ENCODE results near the gene WRNIP1.

The WRNIP1 gene

DNA sequence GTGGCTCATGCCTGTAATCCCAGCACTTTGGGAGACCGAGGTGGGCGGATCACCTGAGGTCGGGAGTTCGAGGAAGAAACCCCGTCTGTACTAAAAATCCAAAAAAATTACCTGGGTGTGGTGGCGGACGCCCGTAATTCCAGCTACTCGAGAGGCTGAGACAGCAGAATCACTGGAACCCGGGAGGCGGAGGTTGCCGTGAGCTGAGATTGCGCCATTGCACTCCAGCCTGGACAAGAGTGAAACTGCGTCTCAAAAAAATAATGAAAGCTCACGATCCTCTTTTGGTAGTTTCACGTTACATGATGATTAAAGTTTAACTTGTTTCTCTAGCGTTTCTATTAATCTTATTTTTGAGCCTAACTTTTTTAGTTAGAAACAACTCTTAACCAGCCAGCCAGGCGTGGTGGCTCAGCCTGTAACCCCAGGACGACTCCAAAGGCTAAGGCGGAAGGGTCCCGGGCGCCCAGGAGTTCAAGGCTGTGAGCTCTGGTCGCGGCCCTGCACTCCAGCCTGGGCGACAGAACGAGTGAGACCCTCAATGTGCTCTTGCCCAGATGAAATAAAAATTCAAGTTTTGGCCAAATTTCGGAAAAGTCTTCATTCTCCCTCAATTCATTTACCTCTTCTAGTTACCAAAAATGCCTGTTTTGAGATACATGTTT lies 1.2 kb upstream of the WRNIP1 start:
- no peak for DNase-seq

DNA sequence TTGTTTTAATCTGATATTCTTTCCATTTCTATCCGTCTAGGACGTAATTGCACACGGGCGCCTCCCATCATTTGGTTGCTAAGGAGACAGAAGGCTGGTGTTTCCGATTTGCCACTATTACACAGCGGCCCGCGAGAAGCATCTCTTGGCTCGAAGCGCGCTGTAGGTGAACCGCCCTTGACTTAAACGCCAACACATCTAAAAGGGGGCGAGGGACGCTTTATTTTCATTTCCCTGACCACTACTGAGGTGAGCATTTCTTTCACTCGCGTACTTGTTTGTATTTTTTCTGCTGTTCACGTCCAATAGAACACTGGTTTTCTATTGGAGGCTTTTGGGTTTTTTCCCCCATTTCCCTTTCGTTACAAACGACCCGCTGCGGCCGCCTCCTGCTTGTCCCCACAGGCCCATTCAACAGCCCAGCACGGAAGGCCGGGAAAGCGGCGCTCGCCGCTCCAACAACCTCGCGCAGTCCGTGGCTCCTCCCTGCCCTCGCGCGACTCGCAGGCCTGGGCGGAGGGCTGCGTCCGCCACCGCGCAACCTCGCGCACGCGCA lies 505 bp upstream of the WRNIP1 start:
- peak; percentile 80 for DNase-seq

DNA sequence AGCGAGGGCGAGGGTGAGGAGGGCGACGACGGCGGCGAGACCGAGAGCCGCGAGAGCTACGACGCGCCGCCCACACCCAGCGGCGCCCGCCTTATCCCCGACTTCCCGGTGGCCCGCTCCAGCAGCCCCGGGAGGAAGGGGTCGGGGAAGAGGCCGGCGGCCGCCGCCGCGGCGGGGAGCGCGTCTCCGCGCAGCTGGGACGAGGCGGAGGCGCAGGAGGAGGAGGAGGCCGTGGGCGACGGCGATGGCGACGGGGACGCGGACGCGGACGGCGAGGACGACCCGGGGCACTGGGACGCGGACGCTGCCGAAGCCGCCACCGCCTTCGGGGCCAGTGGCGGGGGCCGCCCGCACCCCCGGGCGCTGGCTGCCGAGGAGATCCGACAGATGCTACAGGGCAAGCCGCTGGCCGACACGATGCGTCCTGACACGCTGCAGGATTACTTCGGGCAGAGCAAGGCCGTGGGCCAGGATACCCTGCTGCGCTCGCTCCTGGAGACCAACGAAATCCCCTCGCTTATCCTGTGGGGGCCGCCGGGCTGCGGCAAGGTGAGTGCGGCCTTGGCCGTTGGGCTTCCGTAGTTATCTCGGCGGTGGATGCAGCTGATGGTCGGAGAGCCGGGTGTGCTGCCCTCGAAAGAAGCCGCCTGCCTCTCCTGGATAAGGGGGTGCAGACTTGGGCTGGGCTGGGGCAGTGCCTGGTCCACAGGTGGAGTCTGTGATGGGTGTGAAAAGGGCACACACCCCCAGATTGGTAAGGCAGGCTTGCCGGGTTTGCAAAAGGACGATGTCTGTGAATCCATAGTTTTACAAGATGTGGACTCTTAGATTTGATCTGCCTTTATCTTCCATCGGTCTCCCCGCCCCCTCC lies 938 bp downstream of the WRNIP1 start:
- no peak for DNase-seq

DNA sequence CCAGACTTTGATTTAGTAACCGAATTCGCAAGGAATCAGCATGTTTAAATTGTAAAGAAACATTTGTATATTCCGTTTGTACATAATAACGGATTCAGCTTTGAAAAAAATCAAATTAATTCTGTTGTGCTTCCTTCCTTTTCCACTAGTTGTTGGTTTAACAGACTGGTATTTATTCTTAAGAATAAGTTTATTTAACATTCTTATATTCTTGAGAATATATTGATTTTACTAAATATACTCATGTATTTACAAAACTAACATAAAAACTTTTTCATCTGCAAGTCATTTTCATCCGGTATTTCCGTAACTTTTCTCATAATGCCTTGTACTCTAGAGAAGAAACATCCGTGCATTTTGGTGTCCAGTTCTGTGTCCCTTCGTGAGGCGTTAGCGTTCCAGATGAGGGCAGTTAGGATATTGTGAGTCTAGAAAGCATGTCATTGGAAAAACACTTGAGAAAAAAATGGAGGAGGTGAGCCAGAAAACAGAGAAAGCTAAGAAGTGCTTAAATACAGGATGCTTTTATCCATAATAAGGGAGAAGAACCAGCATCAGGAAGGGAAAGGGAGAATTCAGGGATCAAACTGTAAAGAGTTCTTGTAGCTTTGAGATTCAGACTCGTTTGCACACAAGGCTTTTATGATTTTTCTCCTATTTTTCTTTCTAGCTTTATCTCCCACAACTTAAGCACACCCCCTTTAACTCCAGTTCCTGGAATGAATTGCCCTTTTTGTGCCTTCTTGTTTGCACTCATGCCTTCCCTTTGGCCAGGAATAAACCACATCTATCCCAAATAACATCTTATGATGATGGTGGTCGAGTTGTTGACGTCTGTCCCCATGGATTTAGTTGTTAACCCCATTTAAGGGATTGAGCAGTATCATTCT lies 1.8 kb downstream of the WRNIP1 start:
- no peak for DNase-seq

DNA sequence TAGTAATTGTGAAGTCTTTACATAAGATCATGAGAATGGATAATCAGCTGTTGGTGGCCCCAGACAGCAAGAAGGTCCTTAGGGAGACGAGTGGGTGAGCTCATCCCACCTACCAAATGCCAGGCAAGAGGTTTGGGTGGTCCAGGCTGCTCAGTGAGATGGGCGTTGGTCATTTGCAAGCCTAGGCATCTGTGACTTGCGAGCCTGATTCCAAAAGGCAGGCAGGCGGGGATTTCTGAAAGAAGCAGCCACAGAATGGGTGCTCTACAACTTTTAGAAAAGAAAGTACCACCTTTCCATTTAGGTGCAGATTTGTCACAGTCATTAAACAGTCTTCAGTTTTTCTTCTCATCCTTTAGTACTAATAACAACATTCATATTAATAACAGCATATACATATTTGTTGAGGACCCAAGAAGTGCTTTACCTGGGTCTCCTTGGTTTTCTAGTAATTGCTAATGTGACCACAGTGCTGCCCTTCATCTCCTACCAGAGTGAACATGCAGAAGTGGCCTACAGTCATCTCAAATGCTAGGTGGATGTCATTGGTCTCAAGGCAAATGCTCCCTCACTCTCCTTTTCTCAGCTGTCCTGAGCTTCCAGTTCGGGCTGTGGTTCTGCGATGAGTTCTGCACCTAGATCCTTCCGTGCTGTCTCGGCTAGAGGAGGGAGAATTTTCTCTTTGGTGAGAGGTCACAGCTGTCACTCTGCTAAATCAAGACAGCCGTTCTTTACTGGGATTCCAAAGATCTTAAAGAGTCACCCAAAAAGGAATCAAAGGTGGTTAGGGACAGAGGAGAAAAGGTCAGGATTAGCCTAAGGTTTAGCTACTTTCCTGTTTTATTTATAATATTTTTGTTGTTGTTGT lies 2.7 kb downstream of the WRNIP1 start:
- no peak for DNase-seq

DNA sequence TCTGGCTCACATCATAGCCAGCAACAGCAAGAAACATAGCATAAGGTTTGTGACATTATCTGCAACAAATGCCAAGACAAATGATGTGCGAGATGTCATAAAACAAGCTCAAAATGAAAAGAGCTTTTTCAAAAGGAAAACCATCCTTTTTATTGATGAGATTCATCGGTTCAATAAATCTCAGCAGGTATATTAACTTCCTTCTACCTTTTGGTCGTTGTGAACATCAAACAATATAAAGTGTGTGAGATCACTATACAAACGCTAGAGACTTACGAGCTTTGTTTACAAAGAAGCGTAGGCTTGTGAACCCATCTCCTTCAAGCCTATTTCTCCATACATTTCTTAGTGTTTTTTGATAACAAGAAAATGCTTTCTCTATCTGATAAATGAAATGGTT lies 3.5 kb downstream of the WRNIP1 start:
- no peak for DNase-seq

DNA sequence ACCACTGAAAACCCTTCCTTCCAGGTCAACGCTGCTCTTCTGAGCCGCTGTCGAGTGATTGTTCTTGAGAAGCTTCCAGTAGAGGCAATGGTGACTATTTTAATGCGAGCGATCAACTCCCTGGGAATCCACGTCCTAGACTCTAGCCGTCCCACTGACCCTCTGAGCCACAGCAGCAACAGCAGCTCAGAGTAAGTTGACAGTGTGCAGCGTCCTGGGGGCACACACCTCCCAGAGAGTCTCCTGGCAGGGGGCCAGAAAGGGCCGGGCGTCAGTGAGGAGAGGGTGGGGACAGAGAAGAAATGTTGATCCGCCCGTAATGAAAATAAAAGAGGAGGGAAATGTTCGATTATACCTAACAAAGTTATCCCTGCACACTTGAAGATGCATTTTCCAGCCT lies 5.0 kb downstream of the WRNIP1 start:
- DNase-seq = no peak

DNA sequence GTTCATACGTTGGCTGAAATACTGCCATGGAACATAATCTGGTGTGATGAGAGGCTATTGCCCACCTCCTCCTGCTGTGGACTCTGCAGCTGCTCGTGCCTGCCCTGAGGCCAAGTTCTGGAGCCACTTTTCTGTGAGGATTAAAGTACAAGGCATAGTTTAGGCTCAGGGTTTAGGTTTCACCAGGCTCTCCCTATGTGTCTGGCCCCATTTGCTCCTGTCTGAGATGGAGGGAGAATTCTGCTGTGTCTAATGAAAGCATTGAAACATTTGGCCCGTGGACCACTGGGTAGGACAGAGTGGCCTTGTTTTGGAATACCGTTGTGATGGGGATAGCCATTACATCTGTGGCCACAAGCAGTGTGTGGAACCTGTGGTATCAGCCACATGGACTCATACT lies 5.9 kb downstream of the WRNIP1 start:
- no peak for DNase-seq

DNA sequence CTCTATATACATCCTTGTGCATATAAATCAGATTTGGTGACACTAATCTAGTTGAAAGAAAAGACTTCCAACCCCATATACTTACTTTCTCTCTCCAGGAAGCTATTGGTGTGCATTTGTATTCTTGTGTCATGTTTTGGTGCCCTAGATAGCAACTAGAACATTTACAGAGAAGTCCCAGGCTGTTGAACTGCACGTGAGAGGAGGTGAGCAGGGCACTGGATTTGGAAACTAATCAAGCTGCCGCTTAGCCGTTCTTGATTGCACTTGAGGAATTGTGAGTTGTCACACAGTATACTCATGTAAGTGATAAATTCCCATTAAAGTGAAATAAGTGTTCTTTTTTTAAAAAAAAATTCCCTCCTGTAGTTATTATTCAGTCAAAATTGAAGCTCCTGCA lies 7.6 kb downstream of the WRNIP1 start:
- no peak for DNase-seq

DNA sequence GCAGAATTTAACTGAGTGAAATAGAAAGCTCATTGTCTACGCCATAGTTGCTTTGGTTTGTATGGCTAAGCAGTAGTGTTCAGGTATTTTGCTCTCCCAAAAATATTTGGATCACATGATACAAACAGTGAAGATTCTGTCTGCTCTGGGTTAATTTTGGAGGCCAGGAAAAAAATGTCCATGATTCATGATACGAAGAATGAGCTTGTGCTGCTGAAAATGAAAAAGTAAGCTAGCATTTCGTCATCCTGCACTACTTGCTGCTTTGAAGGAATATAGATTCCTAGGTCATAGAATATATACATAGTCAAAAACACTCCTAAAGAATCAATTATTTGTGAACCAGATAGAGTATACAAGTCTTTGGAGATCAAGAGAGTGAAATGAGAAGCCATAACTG lies 8.3 kb downstream of the WRNIP1 start:
- DNase-seq = no peak

DNA sequence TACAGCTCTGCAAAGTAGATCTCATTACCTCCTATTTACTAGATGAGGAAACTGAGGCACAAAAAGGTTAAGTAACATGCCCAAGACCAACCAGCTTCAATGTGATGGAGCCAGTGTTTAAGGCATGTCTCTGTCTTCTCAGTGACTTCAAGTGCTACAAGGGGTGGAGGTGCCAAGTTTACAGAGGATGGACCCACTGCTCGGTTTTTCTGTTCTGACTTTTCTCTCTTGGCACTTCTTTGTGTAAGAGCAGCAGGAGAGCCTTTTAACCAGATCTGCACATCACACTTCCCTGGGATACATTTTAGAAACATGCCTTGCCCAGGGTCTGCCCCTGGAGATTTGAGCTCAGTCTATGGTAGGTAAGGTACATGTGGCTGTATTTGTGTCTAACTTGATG lies 9.8 kb downstream of the WRNIP1 start:
- DNase-seq = no peak

DNA sequence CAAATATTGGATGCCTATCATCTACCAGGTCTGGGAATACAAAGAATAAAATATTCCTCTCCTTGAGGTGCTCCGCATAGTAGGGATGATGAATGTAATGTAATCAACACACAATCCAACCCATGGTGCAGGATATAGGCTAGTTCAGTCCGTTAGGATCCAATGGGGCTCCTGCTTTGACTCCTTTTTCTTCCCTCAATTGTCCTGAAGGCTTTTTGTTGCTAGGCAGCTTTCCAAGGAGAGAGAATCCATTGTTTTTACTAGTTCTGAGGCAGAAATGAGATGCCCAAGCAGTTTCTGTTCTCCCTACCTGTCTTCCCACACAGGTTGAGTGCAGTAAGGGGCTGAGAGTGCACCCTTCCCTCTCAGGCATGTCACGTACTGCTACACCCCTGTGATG lies 12.1 kb downstream of the WRNIP1 start:
- DNase-seq = no peak

DNA sequence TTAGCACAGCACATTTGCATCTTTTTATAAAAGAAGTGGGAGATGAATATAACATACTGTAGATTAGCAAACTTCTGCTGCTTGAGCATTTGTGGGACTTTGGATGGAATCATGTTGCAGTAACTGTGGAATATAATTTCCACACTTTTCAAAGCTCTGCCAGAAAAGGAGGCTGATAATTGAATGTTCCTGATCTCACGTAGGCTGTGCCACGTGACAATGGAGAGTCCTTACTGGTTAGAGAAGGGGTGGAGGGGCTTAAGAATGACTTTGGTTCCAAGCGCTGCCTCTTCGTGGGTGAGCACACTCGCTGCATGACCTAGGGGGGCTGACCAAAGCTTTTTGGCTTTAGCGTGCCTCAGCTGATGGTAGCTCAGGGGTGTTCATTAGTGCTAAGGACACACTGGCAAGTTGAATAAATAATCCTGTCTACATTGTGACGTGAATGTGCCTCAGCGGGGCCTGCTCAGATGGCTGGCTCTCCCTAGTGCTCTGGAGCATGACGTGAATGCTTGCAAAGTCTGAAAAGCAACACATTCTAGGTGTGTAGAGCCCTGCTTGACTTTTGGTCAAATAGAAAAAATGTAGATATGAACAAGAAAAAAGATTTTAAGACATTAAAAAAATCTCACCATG lies 15.0 kb downstream of the WRNIP1 start:
- DNase-seq = no peak

DNA sequence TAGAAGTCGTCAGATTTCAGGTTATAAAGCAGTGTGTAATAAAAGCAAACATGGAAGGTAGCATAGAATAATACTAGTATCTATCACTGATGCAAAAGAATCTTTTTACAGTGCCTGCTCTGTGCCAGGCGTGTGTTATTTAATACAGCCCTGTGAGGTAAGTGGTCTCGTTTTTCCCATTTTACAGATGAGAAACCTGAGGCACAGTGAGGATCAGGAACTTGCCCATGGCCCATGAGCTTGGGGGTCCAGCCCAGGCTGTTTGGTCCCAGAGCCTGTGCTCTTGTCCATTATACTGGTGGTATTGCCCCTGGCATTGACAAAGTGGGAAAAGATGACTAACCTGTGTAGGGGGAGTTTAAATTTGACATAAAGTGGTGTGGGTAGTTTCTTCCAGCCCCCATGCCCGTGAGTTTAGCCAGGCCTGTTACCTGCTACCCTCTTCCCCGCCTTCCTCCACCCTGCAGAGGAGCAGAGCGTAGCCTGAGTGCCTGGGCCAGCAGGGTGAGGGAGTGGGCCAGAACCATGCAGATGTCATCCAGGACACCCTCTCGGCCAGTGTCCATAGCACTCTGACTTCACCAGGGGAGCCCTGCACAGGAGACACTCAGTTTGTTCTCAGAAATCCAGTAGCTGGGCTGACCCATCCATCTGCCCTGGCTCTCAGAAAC lies 16.6 kb downstream of the WRNIP1 start:
- no peak for DNase-seq

DNA sequence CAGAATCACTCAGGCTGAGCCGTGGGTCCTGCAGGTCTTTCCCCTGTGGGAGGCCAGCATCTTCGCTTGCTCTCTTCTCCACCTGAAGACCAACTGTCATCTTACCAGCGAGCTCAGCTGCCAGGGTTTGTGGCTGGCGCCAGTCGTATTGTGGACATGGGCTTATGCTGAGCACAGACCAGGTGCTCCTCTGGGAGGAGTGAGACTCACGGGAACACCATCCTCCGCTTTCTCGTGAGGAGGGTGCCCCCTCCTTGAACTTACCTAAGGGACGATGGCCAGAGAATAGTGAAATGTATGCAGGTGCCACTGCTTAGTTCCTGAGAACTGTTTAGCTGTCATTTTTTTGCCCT lies 17.1 kb downstream of the WRNIP1 start:
- no peak for DNase-seq

DNA sequence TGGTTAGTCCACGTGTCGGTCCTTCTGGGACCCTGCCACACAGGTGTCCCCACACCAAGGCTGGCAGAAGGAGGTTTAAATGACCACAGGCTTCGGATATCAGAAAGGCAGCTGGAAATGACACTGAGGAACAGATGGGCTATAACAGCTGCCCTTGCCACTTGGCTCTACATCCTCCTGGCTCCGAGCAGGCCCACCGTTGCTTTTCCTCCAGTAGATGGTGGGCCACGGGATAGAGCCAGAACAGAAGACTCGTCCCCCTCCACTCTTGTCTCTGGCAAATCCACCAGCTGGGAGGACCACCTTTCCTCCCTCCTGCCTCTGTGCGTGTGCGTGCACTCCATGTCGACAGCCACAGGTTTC lies 17.6 kb downstream of the WRNIP1 start:
- no peak for DNase-seq

DNA sequence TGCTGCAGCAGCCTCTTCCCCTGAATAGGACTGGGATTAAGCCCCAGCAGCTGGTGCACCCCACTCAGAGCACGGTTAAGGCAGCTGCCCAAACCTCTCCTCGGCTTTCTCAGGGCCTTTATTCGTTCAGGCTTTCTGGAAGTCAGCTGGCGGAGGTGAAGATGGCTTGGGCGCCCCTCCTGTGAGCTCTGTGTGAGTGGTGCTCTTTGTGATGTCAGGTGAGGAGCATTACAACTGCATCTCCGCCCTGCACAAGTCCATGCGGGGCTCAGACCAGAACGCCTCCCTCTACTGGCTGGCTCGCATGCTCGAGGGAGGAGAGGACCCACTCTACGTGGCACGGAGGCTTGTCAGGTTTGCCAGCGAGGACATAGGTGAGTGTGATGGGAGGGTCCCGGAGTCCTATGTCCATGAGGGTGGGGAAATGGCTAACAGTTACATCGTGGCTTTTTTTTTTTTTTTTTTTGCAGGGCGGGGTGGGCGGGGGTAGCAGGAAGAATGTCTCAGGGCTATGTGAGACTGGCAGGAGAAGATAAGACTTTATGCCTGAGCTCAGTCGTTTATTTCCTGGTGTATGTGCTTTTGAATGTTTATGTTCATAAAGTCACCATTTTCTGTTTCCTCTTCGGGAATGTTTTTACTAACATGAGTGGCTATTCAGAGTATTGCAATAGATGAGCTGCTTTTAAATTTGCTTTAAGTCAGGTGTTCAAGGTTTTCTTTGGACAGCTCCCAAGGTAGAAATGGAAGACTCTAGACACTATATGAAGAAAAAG lies 18.2 kb downstream of the WRNIP1 start:
- DNase-seq = no peak

DNA sequence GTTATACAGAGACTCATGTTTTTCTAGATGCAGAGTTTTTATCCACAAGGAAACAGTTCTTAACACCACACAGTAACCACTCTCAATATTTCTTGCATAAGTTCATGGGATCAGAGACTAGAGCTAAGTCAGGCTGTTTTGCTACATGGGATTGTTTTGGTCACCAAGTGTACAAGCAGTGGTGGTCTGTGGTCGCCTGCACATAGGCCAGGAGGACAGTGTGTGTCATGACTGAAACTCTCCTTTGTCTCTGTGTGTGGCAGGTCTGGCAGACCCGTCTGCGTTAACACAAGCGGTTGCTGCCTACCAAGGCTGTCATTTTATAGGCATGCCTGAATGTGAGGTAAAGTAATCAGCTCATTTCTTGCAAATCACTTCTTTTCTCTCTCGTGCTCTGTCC lies 18.9 kb downstream of the WRNIP1 start:
- no peak for DNase-seq

DNA sequence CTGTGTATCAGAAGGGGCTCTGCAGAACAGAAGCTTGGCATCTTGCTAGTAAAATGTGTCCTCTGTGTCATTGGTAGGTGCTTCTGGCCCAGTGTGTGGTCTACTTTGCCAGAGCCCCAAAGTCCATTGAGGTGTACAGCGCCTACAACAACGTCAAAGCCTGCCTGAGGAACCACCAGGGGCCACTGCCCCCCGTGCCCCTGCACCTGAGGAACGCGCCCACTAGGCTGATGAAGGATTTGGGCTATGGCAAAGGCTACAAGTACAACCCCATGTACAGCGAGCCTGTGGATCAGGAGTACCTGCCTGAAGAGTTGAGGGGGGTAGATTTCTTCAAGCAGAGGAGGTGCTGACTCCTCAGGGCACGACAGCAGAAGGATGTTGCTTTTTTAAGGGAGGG lies 19.7 kb downstream of the WRNIP1 start:
- no peak for DNase-seq

DNA sequence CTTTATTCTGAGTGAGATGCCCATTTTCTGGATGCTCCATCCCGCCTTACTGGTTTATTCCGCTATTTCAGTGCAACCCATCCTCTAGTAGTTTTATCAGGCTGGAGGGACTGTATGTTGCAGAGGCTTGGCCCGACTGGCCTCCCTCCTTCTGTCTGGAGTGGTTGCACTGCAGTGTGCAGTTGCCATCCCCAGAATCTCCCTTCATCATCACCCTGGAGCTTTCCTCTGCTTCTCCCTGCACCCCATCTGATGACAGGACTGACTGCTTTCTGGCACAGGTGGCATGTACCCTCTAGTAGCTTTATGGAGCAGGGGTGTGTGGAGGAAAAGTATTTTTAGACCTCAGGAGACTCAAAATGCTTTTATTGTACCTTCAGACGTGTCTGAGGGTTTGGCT lies 21.1 kb downstream of the WRNIP1 start:
- DNase-seq = no peak
